ENCODE data around the gene CRACR2A.

The CRACR2A gene

GRCh38 chr12:3662521-3662921, 90.4 kb downstream of the CRACR2A start:
- ChIA-PET CTCF (interaction anchor here (1.2 kb wide), 1 partner anchor 141 kb away, joined by 3 read pairs; no protein-coding TSS in a partner anchor), POLR2A (no interaction called here)
- no peak for DNase-seq (ENCODE audit: extremely low spot score)
- peak; percentile 77 for TF ChIP-seq PKNOX1 (IDR thresholded peaks at IDR 0.05)
- TF ChIP-seq L3MBTL2 (conservative IDR thresholded peaks at IDR 0.05) = no peak
- TF ChIP-seq TARDBP (IDR thresholded peaks at IDR 0.05) = no peak
- no peak for TF ChIP-seq CTBP1 (IDR thresholded peaks at IDR 0.05; ENCODE audit: borderline replicate concordance)

GRCh38 chr12:3661028-3661427, 91.9 kb downstream of the CRACR2A start:
- ChIA-PET CTCF (interaction anchor here (0.9 kb wide), 1 partner anchor 361 kb away, joined by 3 read pairs; no protein-coding TSS in a partner anchor), POLR2A (no interaction called here)
- DNase-seq (ENCODE audit: extremely low spot score) = no peak
- TF ChIP-seq CTBP1 (IDR thresholded peaks at IDR 0.05; ENCODE audit: borderline replicate concordance) = no peak
- no peak for TF ChIP-seq LEF1 (IDR thresholded peaks at IDR 0.05; ENCODE audit: borderline replicate concordance)
- TF ChIP-seq FOXK2 (IDR thresholded peaks at IDR 0.05) = no peak
- TF ChIP-seq BHLHE40 (IDR thresholded peaks at IDR 0.05; ENCODE audit: borderline replicate concordance) = no peak
- no peak for TF ChIP-seq PKNOX1 (IDR thresholded peaks at IDR 0.05)
- no peak for TF ChIP-seq ZNF384 (IDR thresholded peaks at IDR 0.05)
- TF ChIP-seq FOXM1 (IDR thresholded peaks at IDR 0.05; ENCODE audit: borderline replicate concordance) = no peak
- no peak for TF ChIP-seq HDGF (IDR thresholded peaks at IDR 0.05; ENCODE audit: borderline replicate concordance)
- TF ChIP-seq ELF4 (IDR thresholded peaks at IDR 0.05) = no peak
- TF ChIP-seq NFRKB (IDR thresholded peaks at IDR 0.05) = no peak
- TF ChIP-seq SUZ12 (IDR thresholded peaks at IDR 0.05) = no peak
- TF ChIP-seq L3MBTL2 (conservative IDR thresholded peaks at IDR 0.05) = no peak
- TF ChIP-seq ARNT (IDR thresholded peaks at IDR 0.05) = no peak
- TF ChIP-seq TARDBP (IDR thresholded peaks at IDR 0.05) = no peak
- no peak for TF ChIP-seq FOXA1 (IDR thresholded peaks at IDR 0.05)
- TF ChIP-seq SP1 (IDR thresholded peaks at IDR 0.05) = no peak

- TF ChIP-seq FOXM1 (IDR thresholded peaks at IDR 0.05; ENCODE audit: borderline replicate concordance) = no peak
- TF ChIP-seq SUZ12 (IDR thresholded peaks at IDR 0.05) = no peak
- TF ChIP-seq TARDBP (IDR thresholded peaks at IDR 0.05) = no peak
- no peak for TF ChIP-seq ELF4 (IDR thresholded peaks at IDR 0.05)
- no peak for TF ChIP-seq BHLHE40 (IDR thresholded peaks at IDR 0.05; ENCODE audit: borderline replicate concordance)
- TF ChIP-seq PKNOX1 (IDR thresholded peaks at IDR 0.05) = no peak
- no peak for TF ChIP-seq NFRKB (IDR thresholded peaks at IDR 0.05)
- no peak for TF ChIP-seq ZNF384 (IDR thresholded peaks at IDR 0.05)
- no peak for TF ChIP-seq LEF1 (IDR thresholded peaks at IDR 0.05; ENCODE audit: borderline replicate concordance)
- TF ChIP-seq FOXA1 (IDR thresholded peaks at IDR 0.05) = no peak
- no peak for TF ChIP-seq HDGF (IDR thresholded peaks at IDR 0.05; ENCODE audit: borderline replicate concordance)
- TF ChIP-seq SP1 (IDR thresholded peaks at IDR 0.05) = no peak
- TF ChIP-seq L3MBTL2 (conservative IDR thresholded peaks at IDR 0.05) = no peak
- TF ChIP-seq ARNT (IDR thresholded peaks at IDR 0.05) = no peak
- TF ChIP-seq CTBP1 (IDR thresholded peaks at IDR 0.05; ENCODE audit: borderline replicate concordance) = no peak
- TF ChIP-seq FOXK2 (IDR thresholded peaks at IDR 0.05) = no peak
- DNase-seq (ENCODE audit: extremely low spot score) = no peak
- ChIA-PET POLR2A (no interaction called here), CTCF (interaction anchor here (0.5 to 1.0 kb wide), 2 partner anchors 8 to 53 kb away, joined by 3 to 4 read pairs; no protein-coding TSS in a partner anchor)
These were observed 94.4 kb downstream of the CRACR2A start for GRCh38 chr12:3658327-3659163.

- ChIA-PET CTCF (no interaction called here), POLR2A (no interaction called here)
- no peak for DNase-seq (ENCODE audit: extremely low spot score)
- no peak for TF ChIP-seq ZNF384 (IDR thresholded peaks at IDR 0.05)
- TF ChIP-seq NFRKB (IDR thresholded peaks at IDR 0.05) = no peak
- TF ChIP-seq FOXA1 (IDR thresholded peaks at IDR 0.05) = no peak
- TF ChIP-seq TARDBP (IDR thresholded peaks at IDR 0.05) = no peak
- TF ChIP-seq PKNOX1 (IDR thresholded peaks at IDR 0.05) = no peak
- TF ChIP-seq LEF1 (IDR thresholded peaks at IDR 0.05; ENCODE audit: borderline replicate concordance) = no peak
- TF ChIP-seq BHLHE40 (IDR thresholded peaks at IDR 0.05; ENCODE audit: borderline replicate concordance) = no peak
- no peak for TF ChIP-seq SUZ12 (IDR thresholded peaks at IDR 0.05)
- no peak for TF ChIP-seq HDGF (IDR thresholded peaks at IDR 0.05; ENCODE audit: borderline replicate concordance)
- TF ChIP-seq CTBP1 (IDR thresholded peaks at IDR 0.05; ENCODE audit: borderline replicate concordance) = no peak
These were observed 95.8 kb downstream of the CRACR2A start for GRCh38 chr12:3656946-3657622.

- no peak for TF ChIP-seq CTBP1 (IDR thresholded peaks at IDR 0.05; ENCODE audit: borderline replicate concordance)
- no peak for TF ChIP-seq TARDBP (IDR thresholded peaks at IDR 0.05)
- TF ChIP-seq ELF4 (IDR thresholded peaks at IDR 0.05) = no peak
- no peak for TF ChIP-seq ZNF384 (IDR thresholded peaks at IDR 0.05)
- TF ChIP-seq NFRKB (IDR thresholded peaks at IDR 0.05) = no peak
- DNase-seq (ENCODE audit: extremely low spot score) = peak; percentile 45
These were observed 97.5 kb downstream of the CRACR2A start for GRCh38 chr12:3655328-3655900.

More at GRCh38 chr12:3655328-3655900, 97.5 kb downstream of the CRACR2A start:
- ChIA-PET POLR2A (no interaction called here), CTCF (interaction anchor here (0.6 to 2.1 kb wide), 3 partner anchors 143 to 355 kb away, joined by 3 to 6 read pairs (median 3); no protein-coding TSS in a partner anchor)

Data from HEK293T (cell line).